SK-N-MC (cell line): Measurements from ENCODE around the gene ZNF200.

ENCODE experiments used
- EZH2 ChIP-seq: fragments of 200-600 bp; sonication (generic); IDR thresholded peaks from one replicate; pipeline ENCODE4 v1.6.1; 2017; ENCODE audit warnings: antibody characterized with exemption
- FOXP2 ChIP-seq: optimal IDR thresholded peaks from 2 replicates; pipeline ENCODE3; 2011; ENCODE audit warnings: mild to moderate bottlenecking, moderate library complexity; ENCODE audit not compliant: insufficient read depth; ENCODE audit errors: extremely low read length, control extremely low read depth
- POLR2AphosphoS5 ChIP-seq: IDR thresholded peaks from 2 replicates; pipeline ENCODE4 v1.6.1; 2012; ENCODE audit warnings: mild to moderate bottlenecking, low read depth, low read length, borderline replicate concordance

GRCh38 chr16:3256866-3257465 is 22.0 kb upstream of the ZNF200 start:
- TF ChIP-seq EZH2 (no peak), POLR2AphosphoS5 (no peak), FOXP2 (no peak)
